Stimulated activated CD8-positive, alpha-beta memory T cell treated with anti-CD3 and anti-CD28 coated beads, Interleukin-12 subunit alpha, Interleukin-12 subunit beta, amount 100 ng/mL, for 24 hours (primary cell): ENCODE measurements around the gene KRTAP1-1.
"Not testable (repeated sequence)": the region's sequence is repeated elsewhere in the genome, so short reads cannot be mapped to it uniquely, and the experiment has no call there.

Experiments used
- DNase-seq: peaks from one replicate; pipeline ENCODE4 v3.0.0-alpha.2; 2020; ENCODE audit errors: extremely low read depth

KRTAP1-1 gene

DNA sequence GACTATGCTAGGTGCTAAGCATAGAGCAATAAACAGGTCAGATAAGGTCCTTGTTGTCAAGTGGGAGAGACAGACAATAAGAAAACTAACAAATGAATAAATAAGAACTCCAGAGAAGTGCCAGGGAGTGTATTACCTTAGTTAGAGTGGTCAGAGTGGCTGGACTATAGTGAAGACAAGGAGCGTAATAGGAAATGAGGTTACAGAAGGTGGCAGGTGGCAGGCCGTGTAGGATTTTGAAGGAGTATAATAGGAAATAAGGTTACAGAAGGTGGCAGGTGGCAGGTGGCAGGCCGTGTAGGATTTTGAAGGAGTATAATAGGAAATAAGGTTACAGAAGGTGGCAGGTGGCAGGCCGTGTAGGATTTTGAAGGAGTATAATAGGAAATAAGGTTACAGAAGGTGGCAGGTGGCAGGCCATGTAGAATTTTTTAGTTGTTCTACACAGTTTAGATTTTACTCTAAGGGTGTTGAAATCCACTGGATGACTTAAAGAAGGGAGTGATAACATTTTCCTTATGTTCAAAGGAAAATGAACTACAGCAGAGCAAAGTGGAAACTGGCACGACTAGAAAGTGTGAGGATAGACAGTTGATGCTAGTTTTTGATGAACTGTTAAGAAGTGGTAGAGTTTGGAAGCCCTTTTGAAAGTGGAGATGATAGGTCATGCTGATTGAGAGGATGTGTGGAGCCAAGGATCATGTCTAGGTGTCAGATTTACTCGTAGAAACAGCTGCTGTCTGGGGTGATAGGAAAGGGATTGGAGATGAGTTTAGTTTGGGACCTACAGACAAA is 28.7 kb downstream of the KRTAP1-1 start:
- DNase-seq, result no peak

- DNase-seq, result no peak
Observed at GRCh38 chr17:41010441-41010840, 30.8 kb downstream of the KRTAP1-1 start.

GRCh38 chr17:41009936-41010335 is 31.3 kb downstream of the KRTAP1-1 start:
- DNase-seq, result no peak

DNA sequence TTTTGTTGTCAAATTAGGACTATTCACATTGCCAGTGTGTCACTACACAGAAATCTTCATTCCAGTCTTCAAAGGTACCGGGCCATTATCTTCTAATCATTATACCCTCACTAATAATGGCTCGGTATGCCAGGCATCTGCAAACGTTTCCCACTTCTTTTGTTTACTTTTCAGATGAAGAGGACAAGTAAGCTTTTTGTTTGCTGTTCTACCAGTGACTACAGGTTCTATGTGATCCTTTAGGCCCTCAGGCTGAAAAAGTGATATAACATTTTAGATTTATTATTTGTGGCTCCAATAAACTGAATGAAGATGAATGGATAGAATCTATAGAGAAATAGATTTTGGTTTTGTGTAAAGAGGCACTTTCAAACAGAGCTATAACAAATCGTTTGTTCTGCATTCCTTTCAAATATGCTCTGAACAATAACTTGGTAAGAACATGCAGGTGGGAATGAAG is 31.9 kb downstream of the KRTAP1-1 start:
- no peak for DNase-seq

GRCh38 chr17:41008811-41009210 is 32.4 kb downstream of the KRTAP1-1 start, which contains the start of gene KRTAP3-1:
Gene KRTAP3-1 (minus strand): TSS chr17:41009128. CDS start chr17:41009074, 54 bp downstream.
- no peak for DNase-seq

DNA sequence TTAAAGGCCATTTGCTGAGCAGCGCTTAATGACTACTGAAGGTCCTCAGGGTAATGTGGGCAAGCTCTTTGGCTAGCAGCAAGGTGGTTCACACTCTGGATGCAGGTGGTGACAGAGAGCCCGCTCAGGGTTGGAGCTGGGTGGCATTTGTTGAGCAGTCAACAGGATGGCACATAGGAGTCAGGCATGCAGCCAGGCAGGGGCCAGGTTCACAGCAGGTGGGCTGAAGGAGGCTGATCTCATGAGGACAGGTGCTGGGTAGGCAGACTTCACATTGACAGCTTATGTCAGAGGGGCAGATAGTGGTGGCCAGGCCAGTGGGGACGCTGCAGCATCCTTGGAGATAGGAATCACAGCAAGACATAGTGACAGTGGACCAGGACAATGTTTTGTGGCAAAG is 36.9 kb downstream of the KRTAP1-1 start:
- DNase-seq, result no peak

- no peak for DNase-seq
Observed at GRCh38 chr17:41003926-41004325, 37.3 kb downstream of the KRTAP1-1 start.

DNA sequence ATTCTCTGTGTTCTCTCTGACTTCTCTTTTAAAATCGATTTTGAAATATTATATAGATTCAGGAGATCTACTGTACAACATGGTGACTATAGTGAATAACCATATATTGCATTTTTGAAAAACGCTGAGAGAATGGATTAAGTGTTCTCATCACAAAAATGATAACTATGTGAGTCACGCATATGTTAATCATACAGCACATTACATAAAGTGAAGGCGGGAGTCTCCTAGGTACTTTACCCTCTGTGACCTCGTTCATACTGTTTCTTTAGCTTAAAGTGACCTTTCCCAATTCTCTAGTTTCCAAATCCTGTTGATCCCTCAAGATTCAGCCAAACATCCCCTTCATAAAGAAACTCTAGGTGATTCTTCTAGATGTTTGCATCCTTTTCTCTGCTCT is 38.4 kb downstream of the KRTAP1-1 start:
- no peak for DNase-seq

GRCh38 chr17:41001795-41002194 is 39.5 kb downstream of the KRTAP1-1 start:
- no peak for DNase-seq

GRCh38 chr17:40999563-40999962 is 41.7 kb downstream of the KRTAP1-1 start, which contains the start of gene KRTAP3-2:
Gene KRTAP3-2 (minus strand): TSS chr17:40999906. CDS start chr17:40999853, 53 bp downstream.
- DNase-seq, result not testable (repeated sequence)

- DNase-seq, result no peak
Observed at GRCh38 chr17:40997361-40997760, 43.9 kb downstream of the KRTAP1-1 start.

DNA sequence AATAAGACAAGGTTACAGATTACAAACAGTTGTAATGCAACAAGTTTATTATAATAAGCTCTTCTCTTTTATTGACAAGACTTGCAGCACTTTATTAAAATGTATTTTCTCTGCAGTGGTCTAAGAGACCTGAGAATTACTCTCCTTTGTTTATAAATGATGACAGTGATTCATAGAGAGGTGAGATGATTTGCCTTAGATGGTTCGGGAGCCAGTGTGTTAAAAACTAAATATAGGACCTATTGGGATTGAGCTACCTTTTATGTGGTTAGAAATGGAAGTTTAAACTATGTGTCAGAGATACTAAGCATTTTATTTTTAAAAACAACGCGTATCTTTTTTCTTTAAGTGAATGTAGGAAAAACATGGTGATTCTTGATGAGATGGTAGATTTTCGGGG is 44.4 kb downstream of the KRTAP1-1 start:
- DNase-seq, result no peak

GRCh38 chr17:40995116-40995515 is 46.1 kb downstream of the KRTAP1-1 start:
- no peak for DNase-seq

GRCh38 chr17:40993839-40994238 is 47.4 kb downstream of the KRTAP1-1 start, which contains the start of gene KRTAP3-3:
Gene KRTAP3-3 (minus strand): TSS chr17:40994164. CDS start chr17:40994097, 67 bp downstream.
- no peak for DNase-seq

GRCh38 chr17:40993084-40993483 is 48.2 kb downstream of the KRTAP1-1 start:
- no peak for DNase-seq

DNA sequence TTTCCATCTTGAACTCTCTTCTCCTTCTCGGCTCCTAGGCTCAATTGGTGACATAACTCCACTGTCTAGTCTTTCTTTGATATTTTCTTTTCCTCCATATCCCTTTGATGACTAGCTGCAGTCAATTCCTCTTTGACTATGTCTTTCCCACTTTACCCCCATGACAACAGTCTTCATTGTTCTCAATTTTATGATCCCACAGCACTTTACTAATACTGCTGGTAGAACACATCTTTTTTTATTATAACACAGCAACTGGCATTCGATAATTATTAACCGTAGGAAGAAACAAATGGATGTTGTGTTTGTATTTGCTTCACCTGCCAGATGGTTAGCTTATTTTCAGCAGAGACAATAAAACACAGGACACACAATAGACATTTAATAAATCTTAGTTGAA is 48.6 kb downstream of the KRTAP1-1 start:
- DNase-seq, result no peak
